Calu3 (cell line): ENCODE results near the gene ZNF574. TPM values are rescaled to one million over a fixed set of nuclear protein-coding genes. Genes with fewer than 3 reads are reported as not detected.

ENCODE experiments used
- BruUV-seq: library from RNA; stranded (reverse); fragments of 400-500 nt; replicated peaks from 2 replicates; lab custom pipeline; 2021; lab: Mats Ljungman, UMichigan
- CTCF ChIA-PET: fragments of 300-600 bp; sonication (Branson Sonifier 250); formaldehyde crosslinking; loops from one replicate; lab custom pipeline; 2022; ENCODE audit warnings: antibody characterized with exemption; lab: Charles Lee
- DNase-seq: peaks from one replicate; pipeline ENCODE4 v3.0.0; 2022
- H3K27ac Mint-ChIP-seq: one replicate; pipeline ENCODE4 v1.8.0; 2022; ENCODE audit warnings: mixed read lengths; ENCODE audit not compliant: unreplicated experiment
- H3K27me3 Mint-ChIP-seq: one replicate; pipeline ENCODE4 v1.8.0; 2022; ENCODE audit warnings: mixed read lengths; ENCODE audit not compliant: unreplicated experiment
- H3K36me3 Mint-ChIP-seq: one replicate; pipeline ENCODE4 v1.8.0; 2022; ENCODE audit warnings: mild to moderate bottlenecking, moderate library complexity, mixed read lengths; ENCODE audit not compliant: insufficient read depth, unreplicated experiment
- H3K4me1 Mint-ChIP-seq: one replicate; pipeline ENCODE4 v1.8.0; 2022; ENCODE audit warnings: mild to moderate bottlenecking, low read depth, mixed read lengths; ENCODE audit not compliant: unreplicated experiment
- H3K4me3 Mint-ChIP-seq: one replicate; pipeline ENCODE4 v1.8.0; 2022; ENCODE audit warnings: mild to moderate bottlenecking, low read depth, moderate library complexity, mixed read lengths; ENCODE audit not compliant: unreplicated experiment
- H3K9me3 Mint-ChIP-seq: one replicate; pipeline ENCODE4 v1.8.0; 2022; ENCODE audit warnings: low read depth, mixed read lengths; ENCODE audit not compliant: unreplicated experiment
- CTCF ChIP-seq: fragments of 200-600 bp; IDR thresholded peaks from one replicate; pipeline ENCODE4 v1.8.0; 2022; ENCODE audit warnings: antibody characterized with exemption; ENCODE audit not compliant: unreplicated experiment
- intact Hi-C: fragments of 100-400 bp; cut with micrococcal nuclease; formaldehyde crosslinking; loops from one replicate; pipeline ENCODE4 v1.10.0; 2022; ENCODE audit not compliant: unreplicated experiment
- total RNA-seq: library from RNA; stranded (reverse); gene quantifications from 2 replicates; pipeline ENCODE4 v1.2.3, GENCODE V29; 2022

Gene ZNF574
- total RNA-seq, 1 experiment from 2014 or later, result 22.0 TPM

DNA sequence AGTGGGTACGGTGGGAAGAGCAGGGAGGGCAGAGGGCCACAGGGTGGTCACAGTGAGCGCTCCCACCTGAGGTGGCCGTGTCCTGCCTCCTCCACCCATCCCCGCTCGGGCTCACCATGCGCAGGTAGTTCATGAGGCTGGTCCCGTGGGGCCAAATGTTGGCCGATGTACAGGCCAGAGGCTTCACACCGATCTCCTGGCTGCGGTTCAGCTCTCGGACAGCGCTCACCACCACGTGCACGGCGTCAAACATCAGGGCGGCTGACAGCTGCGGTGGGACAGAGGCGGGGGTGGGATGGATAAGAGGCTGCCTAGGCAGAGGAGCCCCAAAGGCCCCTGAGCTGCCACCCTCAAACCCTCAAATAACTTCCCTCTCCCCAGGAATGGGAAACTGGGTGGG is 21.8 kb upstream of the ZNF574 start:
- Mint-ChIP-seq H3K36me3 (no peaks in the 10 kb centered on the region), H3K27ac (no peak overlapping the region), H3K9me3 (no peaks in the 10 kb centered on the region), H3K27me3 (peaks cover 32% of the 10 kb centered on the region), H3K4me3 (no peak overlapping the region), H3K4me1 (peaks cover 19% of the 10 kb centered on the region)
- no TSS peak for BruUV-seq
- intact Hi-C loops, result no loop called here
- CTCF ChIA-PET, result no interaction called here
- DNase-seq, result no peak
- no peak for TF ChIP-seq CTCF

- TF ChIP-seq CTCF, result no peak
- DNase-seq, result no peak
- Mint-ChIP-seq H3K9me3 (no peaks in the 10 kb centered on the region), H3K27ac (no peak overlapping the region), H3K27me3 (peaks cover 48% of the 10 kb centered on the region), H3K4me1 (no peaks in the 10 kb centered on the region), H3K4me3 (no peak overlapping the region), H3K36me3 (no peaks in the 10 kb centered on the region)
- CTCF ChIA-PET, result interaction anchor here (0.6 to 0.8 kb wide), 3 partner anchors 9 to 467 kb away, joined by 3 to 7 read pairs (median 3); no protein-coding TSS in a partner anchor
- intact Hi-C loops, result no loop called here
- no TSS peak for BruUV-seq
Observed at GRCh38 chr19:42057846-42058245, 18.1 kb upstream of the ZNF574 start.

DNA sequence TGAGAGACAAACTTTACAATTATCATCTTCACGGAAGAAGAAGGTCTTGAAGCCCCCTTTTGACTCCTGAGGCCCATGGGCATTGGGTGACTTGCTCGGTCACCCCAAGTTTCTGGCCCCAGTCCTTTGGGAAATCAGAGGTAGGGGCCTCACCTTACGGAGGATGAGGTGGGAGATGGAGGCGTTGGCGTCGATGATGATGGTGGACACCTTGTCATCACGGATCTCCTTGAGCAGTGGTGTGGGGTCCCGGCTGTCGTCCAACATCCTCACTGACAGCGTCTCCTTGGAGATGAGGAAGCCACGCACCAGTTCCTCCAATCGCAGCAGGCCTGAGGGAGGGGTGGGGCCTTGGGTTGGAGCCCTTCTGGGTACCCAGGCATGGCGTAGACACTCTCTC is 16.8 kb upstream of the ZNF574 start:
- no TSS peak for BruUV-seq
- TF ChIP-seq CTCF, result no peak
- CTCF ChIA-PET, result interaction anchor here (0.7 kb wide), 1 partner anchor 86 kb away, joined by 3 read pairs; no protein-coding TSS in a partner anchor
- DNase-seq, result no peak
- H3K36me3 Mint-ChIP-seq, result no peaks in the 10 kb centered on the region
- peaks cover 49% of the 10 kb centered on the region for H3K27me3 Mint-ChIP-seq
- H3K27ac Mint-ChIP-seq, result no peak overlapping the region
- intact Hi-C loops, result no loop called here
- no peak overlapping the region for H3K4me3 Mint-ChIP-seq
- no peaks in the 10 kb centered on the region for H3K4me1 Mint-ChIP-seq
- H3K9me3 Mint-ChIP-seq, result no peaks in the 10 kb centered on the region

DNA sequence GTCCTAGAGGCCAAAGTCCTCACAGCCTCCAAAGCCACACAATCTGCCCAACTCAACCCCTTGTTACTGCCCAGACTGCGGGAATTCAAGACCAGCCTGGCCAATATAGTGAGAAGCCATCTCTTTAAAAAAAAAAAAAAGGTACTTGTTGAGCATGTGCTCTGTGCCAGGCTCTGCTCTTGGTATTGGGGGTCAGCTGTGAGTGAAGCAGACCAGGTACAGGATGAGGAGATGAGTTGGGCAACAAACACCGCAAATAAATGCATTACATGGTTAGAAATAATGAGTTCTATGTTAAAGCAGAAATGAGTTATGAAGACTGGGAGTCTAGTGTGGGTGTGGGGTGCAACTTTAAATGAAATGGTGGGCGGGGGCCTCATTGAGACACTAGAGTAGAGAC is 15.8 kb upstream of the ZNF574 start:
- CTCF ChIA-PET, result no interaction called here
- TF ChIP-seq CTCF, result no peak
- Mint-ChIP-seq H3K4me3 (no peak overlapping the region), H3K4me1 (no peaks in the 10 kb centered on the region), H3K27me3 (peaks cover 49% of the 10 kb centered on the region), H3K27ac (no peak overlapping the region), H3K36me3 (no peaks in the 10 kb centered on the region), H3K9me3 (no peaks in the 10 kb centered on the region)
- intact Hi-C loops, result no loop called here
- DNase-seq, result no peak
- no TSS peak for BruUV-seq
